ENCODE results near the gene DMD. TPM values are rescaled to one million over a fixed set of nuclear protein-coding genes. Genes with fewer than 3 reads are reported as not detected.
"Not testable (repeated sequence)": the region's sequence is repeated elsewhere in the genome, so short reads cannot be mapped to it uniquely, and the experiment has no call there.

The DMD gene
- total and polyA plus RNA-seq, 9 donors: 14.0 to 70.5 (median 37.6) TPM

DNA sequence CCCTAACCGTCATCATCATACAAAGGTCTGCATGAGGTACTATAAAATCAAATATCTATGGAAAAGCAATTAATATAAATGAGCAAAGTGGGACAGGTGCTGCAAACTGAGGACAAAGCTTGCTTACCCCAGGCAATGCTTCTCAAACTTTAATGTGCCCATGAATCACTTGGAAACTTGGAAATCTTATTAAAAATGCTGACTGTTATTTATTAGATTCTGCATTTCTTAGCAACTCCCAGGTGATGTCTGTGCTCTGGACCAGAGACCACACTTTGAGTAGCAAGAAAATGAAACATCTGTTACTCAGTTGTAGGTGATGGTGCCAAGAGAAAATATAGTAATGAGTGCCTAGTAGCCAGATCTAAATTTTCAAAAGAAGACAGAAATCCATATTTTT is 1249.1 kb downstream of the DMD start:
- intact Hi-C loops (cut with DNase I): no loop called here
- DNase-seq: no peak
- 65 to 81% (median 66%) methylated on average over 1 of the region's 1 CpG for whole genome bisulfite sequencing, 3 donors
- H3K4me3 ChIP-seq: no peak overlapping the region
- no peaks in the 10 kb centered on the region for H3K27me3 ChIP-seq
- no peaks in the 10 kb centered on the region for H3K9me3 ChIP-seq
- no peak overlapping the region for H3K27ac ChIP-seq
- no peaks in the 10 kb centered on the region for H3K4me1 ChIP-seq (ENCODE audit: insufficient read depth)
- H3K36me3 ChIP-seq: no peaks in the 10 kb centered on the region
- TF ChIP-seq EP300 (IDR thresholded peaks at IDR 0.05) (no peak), POLR2A (IDR thresholded peaks at IDR 0.05) (no peak)
- TF ChIP-seq, protein P1, sequence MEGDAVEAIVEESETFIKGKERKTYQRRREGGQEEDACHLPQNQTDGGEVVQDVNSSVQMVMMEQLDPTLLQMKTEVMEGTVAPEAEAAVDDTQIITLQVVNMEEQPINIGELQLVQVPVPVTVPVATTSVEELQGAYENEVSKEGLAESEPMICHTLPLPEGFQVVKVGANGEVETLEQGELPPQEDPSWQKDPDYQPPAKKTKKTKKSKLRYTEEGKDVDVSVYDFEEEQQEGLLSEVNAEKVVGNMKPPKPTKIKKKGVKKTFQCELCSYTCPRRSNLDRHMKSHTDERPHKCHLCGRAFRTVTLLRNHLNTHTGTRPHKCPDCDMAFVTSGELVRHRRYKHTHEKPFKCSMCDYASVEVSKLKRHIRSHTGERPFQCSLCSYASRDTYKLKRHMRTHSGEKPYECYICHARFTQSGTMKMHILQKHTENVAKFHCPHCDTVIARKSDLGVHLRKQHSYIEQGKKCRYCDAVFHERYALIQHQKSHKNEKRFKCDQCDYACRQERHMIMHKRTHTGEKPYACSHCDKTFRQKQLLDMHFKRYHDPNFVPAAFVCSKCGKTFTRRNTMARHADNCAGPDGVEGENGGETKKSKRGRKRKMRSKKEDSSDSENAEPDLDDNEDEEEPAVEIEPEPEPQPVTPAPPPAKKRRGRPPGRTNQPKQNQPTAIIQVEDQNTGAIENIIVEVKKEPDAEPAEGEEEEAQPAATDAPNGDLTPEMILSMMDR (IDR thresholded peaks at IDR 0.05): no peak

DNA sequence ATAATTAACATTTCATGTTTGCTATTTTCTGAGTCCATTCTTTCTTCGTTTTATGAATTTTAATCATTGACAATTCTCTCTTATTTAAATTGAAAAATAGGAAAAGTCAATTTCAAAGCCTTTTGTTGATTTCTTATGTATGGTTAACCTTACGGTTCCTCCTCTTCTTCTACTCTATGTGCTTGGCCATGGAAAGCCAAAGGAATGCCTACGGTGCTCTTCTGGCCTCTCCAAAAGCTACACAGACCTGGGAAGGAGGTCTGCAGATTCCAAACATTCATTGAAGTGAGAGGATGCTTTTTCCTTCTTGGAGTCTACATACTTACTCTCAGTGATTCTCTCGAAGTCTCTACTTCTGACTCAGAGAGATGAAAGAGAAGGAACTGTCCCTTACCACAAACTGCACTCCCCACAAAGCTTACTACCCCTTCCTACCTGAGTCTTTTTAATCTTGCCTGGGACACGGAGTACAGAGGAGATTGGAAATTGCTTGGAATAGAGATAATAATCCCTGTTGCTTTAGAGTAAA is 1276.4 kb downstream of the DMD start:
- WGBS, 3 donors: 64 to 70% (median 65%) methylated on average over 5 of the region's 5 CpGs
- DNase-seq: no peak
- Histone ChIP-seq H3K9me3 (no peaks in the 10 kb centered on the region), H3K27ac (no peak overlapping the region), H3K4me1 (ENCODE audit: insufficient read depth) (peaks cover 1% of the 10 kb centered on the region), H3K27me3 (no peaks in the 10 kb centered on the region), H3K4me3 (no peak overlapping the region), H3K36me3 (no peaks in the 10 kb centered on the region)
- intact Hi-C loops (cut with DNase I): no loop called here
- TF ChIP-seq POLR2A (IDR thresholded peaks at IDR 0.05) (no peak), EP300 (IDR thresholded peaks at IDR 0.05) (no peak)
- TF ChIP-seq, protein P1 (IDR thresholded peaks at IDR 0.05): no peak

DNA sequence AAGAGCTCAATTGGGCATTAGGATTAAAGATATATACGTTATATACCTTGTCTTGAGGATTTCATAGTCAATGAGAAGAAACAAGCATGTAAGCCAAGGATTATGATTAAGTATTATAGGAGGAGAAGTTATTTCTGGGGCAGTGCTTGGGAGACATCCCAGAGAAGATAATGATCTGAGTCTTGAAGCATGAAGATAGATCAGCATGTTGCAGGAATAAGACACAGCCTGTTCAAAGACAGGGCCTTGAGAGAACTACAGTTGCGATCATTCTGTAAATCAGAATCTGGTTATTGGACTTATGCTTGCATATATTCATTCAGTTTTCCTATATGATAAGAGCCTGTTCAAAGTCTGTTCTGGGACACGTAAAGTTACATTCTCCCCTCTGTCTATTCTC is 1277.3 kb downstream of the DMD start:
- WGBS, 3 donors: 71 to 77% (median 77%) methylated on average over 3 of the region's 3 CpGs
- intact Hi-C loops (cut with DNase I): no loop called here

GRCh38 chrX:31932769-31933168 is 1278.6 kb downstream of the DMD start:
- H3K4me3 ChIP-seq: no peak overlapping the region
- no peak overlapping the region for H3K27ac ChIP-seq
- H3K4me1 ChIP-seq (ENCODE audit: insufficient read depth): peaks cover 1% of the 10 kb centered on the region
- no peaks in the 10 kb centered on the region for H3K27me3 ChIP-seq
- 36 to 52% (median 48%) methylated on average over 1 of the region's 1 CpG for WGBS, 3 donors
- intact Hi-C loops (cut with DNase I): no loop called here
- TF ChIP-seq POLR2A (IDR thresholded peaks at IDR 0.05) (no peak), EP300 (IDR thresholded peaks at IDR 0.05) (no peak)
- TF ChIP-seq, protein P1 (IDR thresholded peaks at IDR 0.05): no peak
- DNase-seq: no peak
- H3K36me3 ChIP-seq: no peaks in the 10 kb centered on the region
- no peaks in the 10 kb centered on the region for H3K9me3 ChIP-seq

More for the DNA sequence above, 1277.3 kb downstream of the DMD start:
- DNase-seq: no peak
- H3K27me3 ChIP-seq: no peaks in the 10 kb centered on the region
- H3K4me3 ChIP-seq: no peak overlapping the region
- no peaks in the 10 kb centered on the region for H3K9me3 ChIP-seq
- H3K27ac ChIP-seq: no peak overlapping the region
- peaks cover 1% of the 10 kb centered on the region for H3K4me1 ChIP-seq (ENCODE audit: insufficient read depth)
- no peaks in the 10 kb centered on the region for H3K36me3 ChIP-seq
- TF ChIP-seq EP300 (IDR thresholded peaks at IDR 0.05) (no peak), POLR2A (IDR thresholded peaks at IDR 0.05) (no peak)
- TF ChIP-seq, protein P1 (IDR thresholded peaks at IDR 0.05): no peak

DNA sequence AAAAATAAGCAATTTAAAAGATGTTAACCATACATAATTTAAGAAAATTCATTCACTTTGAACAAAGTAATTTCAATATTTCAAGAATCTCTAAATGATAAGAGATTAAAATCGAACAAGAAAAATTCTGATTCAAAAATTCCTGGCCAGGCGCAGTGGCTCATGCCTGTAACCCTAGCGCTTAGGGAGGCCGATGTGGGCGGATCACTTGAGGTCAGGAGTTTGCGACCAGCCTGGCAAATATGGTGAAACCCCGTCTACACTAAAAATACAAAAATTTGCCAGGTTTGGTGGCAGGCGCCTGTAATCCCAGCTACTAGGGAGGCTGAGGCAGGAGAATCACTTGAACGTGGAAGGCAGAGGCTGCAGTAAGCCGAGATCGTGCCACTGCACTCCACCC is 1279.0 kb downstream of the DMD start:
- H3K27ac ChIP-seq; H3K4me1 ChIP-seq (ENCODE audit: insufficient read depth); H3K4me3 ChIP-seq; H3K27me3 ChIP-seq; H3K9me3 ChIP-seq; intact Hi-C loops (cut with DNase I); H3K36me3 ChIP-seq; DNase-seq: not testable (repeated sequence)
- WGBS, 3 donors: 75 to 78% (median 78%) methylated on average over 11 of the region's 11 CpGs

All from ovary (tissue), 9 donors.